GM12878 (cell line): Measurements from ENCODE around the gene TRIM37. TPM values are rescaled to one million over a fixed set of nuclear protein-coding genes. Genes with fewer than 3 reads are reported as not detected.

ENCODE experiments used
- ATAC-seq: fragments of 200-7000 bp; cut with Tn5 transposase; 3 replicates; pipeline ENCODE4 v1.9.1; 2020; ENCODE audit warnings: mild to moderate bottlenecking, moderate library complexity
- BruUV-seq: library from RNA; stranded (reverse); fragments of 400-500 nt; replicated peaks from 2 replicates; lab custom pipeline; 2021; lab: Mats Ljungman, UMichigan
- CTCF ChIA-PET: fragments of 300-600 bp; sonication (Branson Sonifier 250); formaldehyde crosslinking; extraction: SDS; loops from one replicate; lab custom pipeline; 2021; ENCODE audit warnings: inconsistent platforms; lab: Yijun Ruan, JAX
- POLR2A ChIA-PET: fragments of 350-600 bp; formaldehyde crosslinking; extraction: SDS; loops from one replicate; lab custom pipeline; 2021; ENCODE audit warnings: inconsistent platforms; lab: Charles Lee
- RAD21 ChIA-PET: fragments of 300-600 bp; sonication (Branson Sonifier 250); formaldehyde crosslinking; loops from one replicate; lab custom pipeline; 2023; ENCODE audit warnings: antibody characterized with exemption; ENCODE audit not compliant: unreplicated experiment; lab: Charles Lee
- SMC1A ChIA-PET: fragments of 300-600 bp; sonication (Branson Sonifier 250); formaldehyde crosslinking; loops from one replicate; lab custom pipeline; 2023; ENCODE audit not compliant: unreplicated experiment, uncharacterized antibody; lab: Charles Lee
- DNase-seq: peaks from one replicate; pipeline ENCODE4 v3.0.0-alpha.2; 2011; ENCODE audit warnings: low read depth, low spot score
- FAIRE-seq: peaks from 3 replicates; lab custom pipeline; 2011; peaks lifted over from hg19 to GRCh38; lab: Jason Lieb, UNC
- H2AFZ ChIP-seq: 2 replicates; pipeline ENCODE4 v1.6.0; 2011; ENCODE audit warnings: low read depth, low read length, control low read depth; ENCODE audit not compliant: control insufficient read depth
- H3K27ac ChIP-seq: 2 replicates; pipeline ENCODE4 v1.5.1; 2011; ENCODE audit warnings: control low read depth; ENCODE audit not compliant: control insufficient read depth, insufficient read depth
- H3K27me3 ChIP-seq, 2 experiments: replicated peaks in 1 of 2; 2 replicates each; pipeline versions ENCODE4 v1.6.0 to v1.6.1; 2011; ENCODE audit warnings: low read length in 1 of 2; ENCODE audit not compliant: control insufficient read depth in 2 of 2, insufficient read depth in 2 of 2
- H3K36me3 ChIP-seq, 2 experiments: 2 replicates each; pipeline ENCODE4 v1.5.1; 2011; ENCODE audit warnings: low read length in 1 of 2; ENCODE audit not compliant: control insufficient read depth in 2 of 2, insufficient read depth in 2 of 2
- H3K4me1 ChIP-seq: 2 replicates; pipeline ENCODE4 v1.6.1; 2011; ENCODE audit warnings: mild to moderate bottlenecking, low read length, moderate library complexity, mixed read lengths; ENCODE audit not compliant: control insufficient read depth, insufficient read depth
- H3K4me2 ChIP-seq: 2 replicates; pipeline ENCODE4 v1.6.0; 2011; ENCODE audit warnings: control low read depth; ENCODE audit not compliant: control insufficient read depth, insufficient read depth
- H3K4me3 ChIP-seq: fragments of 200-600 bp; sonication (generic); 2 replicates; pipeline ENCODE4 v1.5.1; 2016
- H3K79me2 ChIP-seq: 2 replicates; pipeline ENCODE4 v1.6.0; 2011; ENCODE audit warnings: low read length; ENCODE audit not compliant: control insufficient read depth, insufficient read depth
- H3K9ac ChIP-seq: 2 replicates; pipeline ENCODE4 v1.8.0; 2011; ENCODE audit warnings: low read length, control low read depth, mixed read lengths; ENCODE audit not compliant: control insufficient read depth, insufficient read depth
- H3K9me3 ChIP-seq: replicated peaks from 3 replicates; pipeline ENCODE4 v1.5.1; 2011; ENCODE audit warnings: mild to moderate bottlenecking, low read length; ENCODE audit not compliant: control insufficient read depth, insufficient read depth
- H4K20me1 ChIP-seq: 2 replicates; pipeline ENCODE4 v1.6.0; 2011; ENCODE audit not compliant: control insufficient read depth, insufficient read depth
- CREM ChIP-seq: IDR thresholded peaks from 2 replicates; pipeline ENCODE4 v1.6.1; 2014; ENCODE audit warnings: antibody characterized with exemption, low read depth
- EGR1 ChIP-seq, 2 experiments: IDR thresholded peaks; 1 replicate in 1 of 2; 2 replicates in 1 of 2; pipeline ENCODE4 v1.6.1; 2011 to 2012; ENCODE audit warnings: low read depth in 2 of 2, low read length in 2 of 2, borderline replicate concordance in 1 of 2, mild to moderate bottlenecking in 1 of 2, moderate library complexity in 1 of 2
- EP300 ChIP-seq, 2 experiments: fragments of 150-350 bp in 1 of 2; IDR thresholded peaks; 2 replicates each; pipeline ENCODE4 v1.6.1; 2011 to 2012; ENCODE audit warnings: low read depth in 2 of 2, low read length in 2 of 2, borderline replicate concordance in 1 of 2, improper control_type of control experiment in 1 of 2, inconsistent platforms in 1 of 2; ENCODE audit not compliant: control insufficient read depth in 1 of 2
- HDAC6 ChIP-seq: fragments of 200-600 bp; sonication (generic); IDR thresholded peaks from one replicate; pipeline ENCODE4 v1.8.0; 2017; ENCODE audit warnings: antibody characterized with exemption; ENCODE audit not compliant: unreplicated experiment
- IKZF2 ChIP-seq, 2 experiments: fragments of 450-650 bp; IDR thresholded peaks; 2 replicates each; pipeline ENCODE4 v1.6.1; 2017; ENCODE audit warnings: mild to moderate bottlenecking in 2 of 2, moderate library complexity in 2 of 2
- KAT2A ChIP-seq: conservative IDR thresholded peaks from 2 replicates; pipeline ENCODE4 v1.6.1; 2011; ENCODE audit warnings: low read depth, low read length; ENCODE audit not compliant: control insufficient read depth
- MEF2A ChIP-seq: IDR thresholded peaks from 2 replicates; pipeline ENCODE4 v1.6.1; 2011; ENCODE audit warnings: low read depth, mild to moderate bottlenecking, low read length, moderate library complexity; ENCODE audit not compliant: insufficient read depth
- MTA2 ChIP-seq: fragments of 450-650 bp; IDR thresholded peaks from 2 replicates; pipeline ENCODE4 v1.6.1; 2016; ENCODE audit warnings: low read depth, mild to moderate bottlenecking, moderate library complexity
- MYC ChIP-seq: IDR thresholded peaks from 2 replicates; pipeline ENCODE4 v1.6.1; 2011; ENCODE audit warnings: mild to moderate bottlenecking, low read length, moderate library complexity, inconsistent platforms; ENCODE audit not compliant: insufficient read depth, insufficient replicate concordance, insufficient read length, severe bottlenecking
- PAX5 ChIP-seq: IDR thresholded peaks from 2 replicates; pipeline ENCODE4 v1.6.1; 2011; ENCODE audit warnings: low read depth, low read length, borderline replicate concordance
- SMAD1 ChIP-seq: fragments of 450-650 bp; IDR thresholded peaks from 2 replicates; pipeline ENCODE4 v1.6.1; 2018; ENCODE audit warnings: mild to moderate bottlenecking, low read depth; ENCODE audit not compliant: partially characterized antibody
- SMC3 ChIP-seq: IDR thresholded peaks from 2 replicates; pipeline ENCODE4 v1.6.1; 2011; ENCODE audit warnings: low read length, improper control_type of control experiment, borderline replicate concordance
- SP1 ChIP-seq: IDR thresholded peaks from one replicate; pipeline ENCODE4 v1.6.1; 2011; ENCODE audit warnings: low read depth, low read length
- SPI1 ChIP-seq: IDR thresholded peaks from 2 replicates; pipeline ENCODE4 v1.6.1; 2011; ENCODE audit warnings: low read depth, mild to moderate bottlenecking, low read length, moderate library complexity, borderline replicate concordance; ENCODE audit not compliant: insufficient read depth
- TCF7 ChIP-seq: IDR thresholded peaks from 2 replicates; pipeline ENCODE4 v1.6.1; 2014; ENCODE audit warnings: antibody characterized with exemption, borderline replicate concordance
- ZNF24 ChIP-seq: fragments of 450-650 bp; IDR thresholded peaks from 2 replicates; pipeline ENCODE4 v1.6.1; 2017; ENCODE audit warnings: antibody characterized with exemption, mild to moderate bottlenecking
- ZNF274 ChIP-seq: IDR thresholded peaks from one replicate; pipeline ENCODE4 v1.8.0; 2011; ENCODE audit not compliant: insufficient read length, insufficient read depth
- WGBS: methylation state at CpG from one replicate; pipeline ENCODE4 v1.1.6; 2016; ENCODE audit warnings: low lambda C conversion rate; ENCODE audit not compliant: insufficient replicate concordance, insufficient coverage; ENCODE audit errors: missing lambda C conversion rate; 5-methylcytosine and 5-hydroxymethylcytosine counted together
- in situ Hi-C: fragments of 300-500 bp; cut with MboI; formaldehyde crosslinking; loops from 9 replicates; pipeline ENCODE4 v1.14.3; 2018; ENCODE audit warnings: mixed read lengths
- intact Hi-C: fragments of 100-400 bp; cut with micrococcal nuclease; formaldehyde crosslinking; loops from one replicate; pipeline ENCODE4 v1.14.2; 2022; ENCODE audit not compliant: unreplicated experiment
- polyA plus RNA-seq, 11 experiments: library from polyadenylated mRNA; depleted of rRNA in 4 of 11; unstranded in 6 of 11; stranded (reverse) in 5 of 11; fragments of >200 nt; fragmentation: Nextera tagmentation in 4 of 11; fragmentation: Illumina TruSeq in 1 of 11; extraction: Ambion mirVana in 4 of 11; extraction: Trizol in 1 of 11; gene quantifications; 1 replicate in 1 of 11; 2 replicates in 10 of 11; pipeline versions ENCODE4 v1.2.1 to v1.2.3, GENCODE V29; 2011 to 2016; ENCODE audit warnings: inconsistent platforms in 2 of 11, missing spikeins in 2 of 11, low read depth in 1 of 11
- total RNA-seq, 4 experiments: library from RNA; depleted of rRNA in 3 of 4; stranded (reverse); fragments of >200 nt in 3 of 4; fragmentation: Illumina TruSeq in 1 of 4; extraction: Trizol in 1 of 4; gene quantifications; 2 replicates each; pipeline versions ENCODE4 v1.2.1 to v1.2.3, GENCODE V29; 2013 to 2021
- TF ChIP-seq, protein P1 (sequence below): IDR thresholded peaks from 2 replicates; pipeline ENCODE4 v1.6.1; 2011; ENCODE audit warnings: mild to moderate bottlenecking, low read depth, low read length, moderate library complexity; ENCODE audit not compliant: insufficient replicate concordance
- TF ChIP-seq, protein P2 (sequence below): fragments of 450-650 bp; IDR thresholded peaks from 2 replicates; pipeline ENCODE4 v1.6.1; 2016; ENCODE audit warnings: mild to moderate bottlenecking
- TF ChIP-seq, protein P3 (sequence below): fragments of 450-650 bp; formaldehyde crosslinking; IDR thresholded peaks from 2 replicates; pipeline ENCODE4 v1.4.0; 2020; ENCODE audit warnings: mild to moderate bottlenecking, moderate library complexity

TRIM37 gene
- total and polyA plus RNA-seq, 10 of the 15 experiments (the other 5 are each of a cell fraction or from before 2014, with no cell fraction given): 4.8 to 20.6 (median 18.1) TPM

DNA sequence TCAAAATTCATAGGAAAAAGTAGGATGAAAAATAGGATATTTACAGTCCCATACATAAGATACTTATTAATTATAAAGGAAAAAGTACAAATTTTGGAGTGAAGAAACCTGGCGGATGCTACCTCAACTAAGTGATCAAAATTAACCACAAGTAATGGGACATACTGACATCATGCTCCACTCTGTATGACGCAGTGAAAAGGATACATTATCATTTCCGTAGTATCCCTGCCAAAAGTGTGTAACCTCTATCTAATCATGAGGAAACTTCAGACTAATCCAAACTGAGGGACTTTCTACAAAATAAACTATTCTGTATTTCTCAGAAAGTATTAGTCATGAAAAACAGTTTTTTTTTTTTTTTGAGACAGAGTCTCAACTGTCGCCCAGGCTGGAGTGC lies 60.5 kb downstream of the TRIM37 start:
- SMC1A ChIA-PET: no interaction called here
- 100% methylated on average over 4 of the region's 4 CpGs for WGBS
- TF ChIP-seq, protein P1, sequence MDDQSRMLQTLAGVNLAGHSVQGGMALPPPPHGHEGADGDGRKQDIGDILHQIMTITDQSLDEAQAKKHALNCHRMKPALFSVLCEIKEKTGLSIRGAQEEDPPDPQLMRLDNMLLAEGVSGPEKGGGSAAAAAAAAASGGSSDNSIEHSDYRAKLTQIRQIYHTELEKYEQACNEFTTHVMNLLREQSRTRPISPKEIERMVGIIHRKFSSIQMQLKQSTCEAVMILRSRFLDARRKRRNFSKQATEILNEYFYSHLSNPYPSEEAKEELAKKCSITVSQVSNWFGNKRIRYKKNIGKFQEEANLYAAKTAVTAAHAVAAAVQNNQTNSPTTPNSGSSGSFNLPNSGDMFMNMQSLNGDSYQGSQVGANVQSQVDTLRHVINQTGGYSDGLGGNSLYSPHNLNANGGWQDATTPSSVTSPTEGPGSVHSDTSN: no peak
- TF ChIP-seq SPI1 (no peak), MYC (no peak), PAX5 (no peak), HDAC6 (no peak), SMAD1 (no peak), MEF2A (no peak), KAT2A (no peak), SMC3 (no peak), ZNF274 (no peak), MTA2 (no peak), IKZF2 (IDR thresholded peaks at IDR 0.05) (no peak), ZNF24 (no peak), EGR1 (IDR thresholded peaks at IDR 0.05; ENCODE audit: borderline replicate concordance in 1 of 2, low read depth in 2 of 2, low read length in 2 of 2) (no peak), TCF7 (no peak), SP1 (no peak), CREM (no peak), EP300 (IDR thresholded peaks at IDR 0.05; ENCODE audit: borderline replicate concordance in 1 of 2, control insufficient read depth in 1 of 2, low read depth in 2 of 2, low read length in 2 of 2) (no peak)
- TF ChIP-seq, protein P2, sequence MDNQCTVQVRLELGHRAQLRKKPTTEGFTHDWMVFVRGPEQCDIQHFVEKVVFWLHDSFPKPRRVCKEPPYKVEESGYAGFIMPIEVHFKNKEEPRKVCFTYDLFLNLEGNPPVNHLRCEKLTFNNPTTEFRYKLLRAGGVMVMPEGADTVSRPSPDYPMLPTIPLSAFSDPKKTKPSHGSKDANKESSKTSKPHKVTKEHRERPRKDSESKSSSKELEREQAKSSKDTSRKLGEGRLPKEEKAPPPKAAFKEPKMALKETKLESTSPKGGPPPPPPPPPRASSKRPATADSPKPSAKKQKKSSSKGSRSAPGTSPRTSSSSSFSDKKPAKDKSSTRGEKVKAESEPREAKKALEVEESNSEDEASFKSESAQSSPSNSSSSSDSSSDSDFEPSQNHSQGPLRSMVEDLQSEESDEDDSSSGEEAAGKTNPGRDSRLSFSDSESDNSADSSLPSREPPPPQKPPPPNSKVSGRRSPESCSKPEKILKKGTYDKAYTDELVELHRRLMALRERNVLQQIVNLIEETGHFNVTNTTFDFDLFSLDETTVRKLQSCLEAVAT: no peak
- TF ChIP-seq, protein P3, sequence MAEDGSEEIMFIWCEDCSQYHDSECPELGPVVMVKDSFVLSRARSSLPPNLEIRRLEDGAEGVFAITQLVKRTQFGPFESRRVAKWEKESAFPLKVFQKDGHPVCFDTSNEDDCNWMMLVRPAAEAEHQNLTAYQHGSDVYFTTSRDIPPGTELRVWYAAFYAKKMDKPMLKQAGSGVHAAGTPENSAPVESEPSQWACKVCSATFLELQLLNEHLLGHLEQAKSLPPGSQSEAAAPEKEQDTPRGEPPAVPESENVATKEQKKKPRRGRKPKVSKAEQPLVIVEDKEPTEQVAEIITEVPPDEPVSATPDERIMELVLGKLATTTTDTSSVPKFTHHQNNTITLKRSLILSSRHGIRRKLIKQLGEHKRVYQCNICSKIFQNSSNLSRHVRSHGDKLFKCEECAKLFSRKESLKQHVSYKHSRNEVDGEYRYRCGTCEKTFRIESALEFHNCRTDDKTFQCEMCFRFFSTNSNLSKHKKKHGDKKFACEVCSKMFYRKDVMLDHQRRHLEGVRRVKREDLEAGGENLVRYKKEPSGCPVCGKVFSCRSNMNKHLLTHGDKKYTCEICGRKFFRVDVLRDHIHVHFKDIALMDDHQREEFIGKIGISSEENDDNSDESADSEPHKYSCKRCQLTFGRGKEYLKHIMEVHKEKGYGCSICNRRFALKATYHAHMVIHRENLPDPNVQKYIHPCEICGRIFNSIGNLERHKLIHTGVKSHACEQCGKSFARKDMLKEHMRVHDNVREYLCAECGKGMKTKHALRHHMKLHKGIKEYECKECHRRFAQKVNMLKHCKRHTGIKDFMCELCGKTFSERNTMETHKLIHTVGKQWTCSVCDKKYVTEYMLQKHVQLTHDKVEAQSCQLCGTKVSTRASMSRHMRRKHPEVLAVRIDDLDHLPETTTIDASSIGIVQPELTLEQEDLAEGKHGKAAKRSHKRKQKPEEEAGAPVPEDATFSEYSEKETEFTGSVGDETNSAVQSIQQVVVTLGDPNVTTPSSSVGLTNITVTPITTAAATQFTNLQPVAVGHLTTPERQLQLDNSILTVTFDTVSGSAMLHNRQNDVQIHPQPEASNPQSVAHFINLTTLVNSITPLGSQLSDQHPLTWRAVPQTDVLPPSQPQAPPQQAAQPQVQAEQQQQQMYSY (CRISPR knock-in tag): no peak
- TF ChIP-seq, all 136 proteins: peak for 0
- Histone ChIP-seq H2AFZ (no peak overlapping the region), H4K20me1 (no peaks in the 10 kb centered on the region), H3K4me3 (no peak overlapping the region), H3K79me2 (no peaks in the 10 kb centered on the region), H3K9ac (no peak overlapping the region), H3K36me3 (peaks cover 2 to 15% of the 10 kb centered on the region in 2 experiments; a peak in 3 of 4 replicates), H3K27ac (no peak overlapping the region), H3K27me3 (no peaks in the 10 kb centered on the region), H3K9me3 (no peaks in the 10 kb centered on the region), H3K4me1 (no peaks in the 10 kb centered on the region), H3K4me2 (no peak overlapping the region)
- no peak for DNase-seq
- no peak for FAIRE-seq
- BruUV-seq: no TSS peak
- RAD21 ChIA-PET: no interaction called here
- in situ Hi-C loops (no loop called here), intact Hi-C loops (no loop called here)
- no peak for ATAC-seq
- POLR2A ChIA-PET: no interaction called here
- CTCF ChIA-PET: no interaction called here
